Stimulated activated CD8-positive, alpha-beta memory T cell treated with anti-CD3 and anti-CD28 coated beads, Interleukin-7, amount 100 ng/mL, for 24 hours (primary cell): ENCODE results near the gene CCL5.
A peak's percentile ranks its signal among the peaks of the same experiment; 100 is the strongest.
"Not testable (repeated sequence)": the region's sequence is repeated elsewhere in the genome, so short reads cannot be mapped to it uniquely, and the experiment has no call there.

Experiments
- DNase-seq: peaks from one replicate; pipeline ENCODE4 v3.0.0-alpha.2; 2020; ENCODE audit warnings: low read depth

Gene CCL5

DNA sequence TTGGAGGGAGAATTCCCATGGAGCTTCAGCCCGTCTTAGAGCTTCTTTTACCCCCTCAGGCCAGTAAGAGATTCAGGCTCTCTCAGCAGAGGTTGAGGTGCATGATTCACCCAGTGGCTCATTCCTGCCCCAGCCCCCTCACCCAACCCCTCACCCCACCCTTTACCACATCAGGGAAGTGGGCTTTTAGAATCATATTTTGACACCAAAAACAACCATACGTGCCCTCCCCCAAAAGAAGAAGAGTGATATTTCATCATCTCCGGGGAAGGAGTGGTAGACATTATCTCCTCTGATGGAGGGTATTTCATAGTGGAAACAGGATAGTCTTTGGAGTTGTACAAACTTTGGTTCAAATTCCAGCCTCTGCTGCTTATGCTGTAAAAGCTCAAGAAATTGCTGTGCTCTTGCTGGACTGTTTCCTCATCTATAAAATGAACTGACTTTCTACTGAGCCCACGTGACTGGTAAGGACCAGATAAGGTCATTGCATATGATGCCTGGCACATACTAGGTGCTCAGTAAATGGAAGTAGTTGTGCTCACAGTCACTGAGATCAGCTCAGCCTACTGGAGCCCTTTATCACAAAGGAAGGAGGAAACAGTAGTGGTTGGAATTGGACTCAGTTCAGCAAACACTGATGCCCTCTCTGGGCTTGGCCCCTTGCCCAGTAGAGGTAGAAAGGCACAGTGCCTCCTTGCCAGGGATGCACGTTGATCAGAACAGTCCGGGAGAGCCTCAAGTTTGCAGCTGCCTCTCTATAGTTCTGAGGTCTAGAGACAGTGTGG lies 18.3 kb upstream of the CCL5 start:
- DNase-seq = no peak

DNA sequence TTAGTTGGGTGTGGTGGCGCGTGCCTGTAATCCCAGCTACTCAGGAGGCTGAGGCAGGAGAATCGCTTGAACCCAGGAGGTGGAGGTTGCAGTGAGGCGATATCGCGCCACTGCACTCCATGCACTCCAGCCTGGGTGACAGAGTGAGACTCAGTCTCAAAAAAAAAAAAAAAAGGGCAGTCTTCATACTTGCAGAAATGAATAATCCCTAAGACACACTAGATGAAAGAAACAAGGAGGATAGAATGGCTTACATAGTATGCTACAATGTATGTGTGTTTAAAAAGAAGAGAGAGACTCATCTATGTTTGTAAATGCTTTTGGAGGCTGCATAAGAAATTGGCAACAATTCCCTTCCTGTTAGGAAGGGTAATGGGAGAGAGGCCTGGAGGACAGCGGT lies 17.6 kb upstream of the CCL5 start:
- not testable (repeated sequence) for DNase-seq

DNA sequence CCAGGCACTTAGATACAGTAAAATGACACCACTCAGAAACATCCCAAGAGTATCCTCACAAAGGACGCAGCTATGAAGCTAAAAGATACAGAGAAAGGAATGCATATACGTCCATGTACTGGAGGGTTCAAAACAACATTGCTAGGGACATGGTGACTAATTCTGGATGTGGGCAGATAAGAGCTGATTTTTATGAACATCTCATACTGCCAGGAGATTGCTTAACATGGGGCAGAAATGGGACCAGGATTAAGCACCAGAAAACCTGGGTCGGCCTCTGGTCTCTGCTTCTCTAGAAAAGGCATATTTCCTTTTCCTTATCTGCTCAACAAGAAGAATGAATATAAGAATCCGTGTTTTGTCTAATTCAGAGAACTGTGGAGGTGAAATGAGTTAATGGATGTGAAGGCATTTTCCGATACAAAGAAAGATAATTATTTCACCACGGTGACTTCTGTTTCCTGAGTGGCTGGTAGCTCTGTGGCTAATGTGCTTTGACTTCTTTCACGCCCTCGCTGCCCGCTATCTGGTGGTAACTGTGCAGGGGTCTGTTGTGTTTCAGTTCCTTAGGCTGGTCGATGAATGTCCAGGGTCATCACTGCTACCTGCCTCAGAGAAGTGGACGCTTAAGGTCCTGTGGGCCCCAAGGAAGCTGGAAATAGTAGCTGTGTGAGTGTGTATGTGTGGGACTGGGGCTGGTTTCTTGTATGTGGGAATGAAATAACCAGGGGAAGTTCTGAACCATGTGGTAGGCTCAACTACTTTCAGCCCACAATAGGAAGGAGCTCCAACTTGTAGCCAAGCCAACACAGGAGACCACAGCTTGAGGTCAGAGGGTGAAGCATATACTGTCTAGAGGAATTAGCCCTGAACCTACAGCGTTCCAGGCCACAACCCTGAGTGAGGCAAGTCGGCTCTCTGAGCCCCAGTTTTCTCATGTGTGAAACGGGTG lies 15.8 kb upstream of the CCL5 start:
- no peak for DNase-seq

GRCh38 chr17:35894206-35894605 lies 14.0 kb upstream of the CCL5 start:
- DNase-seq = no peak

GRCh38 chr17:35893751-35894150 lies 13.6 kb upstream of the CCL5 start:
- no peak for DNase-seq

- peak; percentile 41 for DNase-seq
Observed at GRCh38 chr17:35892091-35893035, 12.2 kb upstream of the CCL5 start.

DNA sequence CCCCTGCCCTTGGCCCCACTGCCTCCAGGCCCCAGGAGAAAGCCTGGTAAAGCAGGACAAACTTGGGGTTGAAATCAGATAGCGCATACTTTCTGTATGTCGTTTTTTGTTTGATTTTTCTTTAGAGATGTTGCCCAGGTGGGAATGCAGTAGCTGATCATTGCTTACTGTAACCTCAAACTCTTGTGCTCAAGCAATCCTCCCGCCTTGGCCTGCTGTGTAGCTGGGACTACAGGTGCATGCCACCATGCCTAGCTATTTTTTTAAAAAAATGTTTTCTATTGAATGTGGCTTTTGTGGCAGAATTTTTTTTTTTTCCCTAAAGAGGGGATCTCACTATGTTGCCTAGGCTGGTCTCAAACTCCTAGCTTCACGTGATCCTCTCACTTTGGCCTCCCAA lies 11.1 kb upstream of the CCL5 start:
- DNase-seq = no peak

GRCh38 chr17:35890774-35891155 lies 10.6 kb upstream of the CCL5 start:
- no peak for DNase-seq

DNA sequence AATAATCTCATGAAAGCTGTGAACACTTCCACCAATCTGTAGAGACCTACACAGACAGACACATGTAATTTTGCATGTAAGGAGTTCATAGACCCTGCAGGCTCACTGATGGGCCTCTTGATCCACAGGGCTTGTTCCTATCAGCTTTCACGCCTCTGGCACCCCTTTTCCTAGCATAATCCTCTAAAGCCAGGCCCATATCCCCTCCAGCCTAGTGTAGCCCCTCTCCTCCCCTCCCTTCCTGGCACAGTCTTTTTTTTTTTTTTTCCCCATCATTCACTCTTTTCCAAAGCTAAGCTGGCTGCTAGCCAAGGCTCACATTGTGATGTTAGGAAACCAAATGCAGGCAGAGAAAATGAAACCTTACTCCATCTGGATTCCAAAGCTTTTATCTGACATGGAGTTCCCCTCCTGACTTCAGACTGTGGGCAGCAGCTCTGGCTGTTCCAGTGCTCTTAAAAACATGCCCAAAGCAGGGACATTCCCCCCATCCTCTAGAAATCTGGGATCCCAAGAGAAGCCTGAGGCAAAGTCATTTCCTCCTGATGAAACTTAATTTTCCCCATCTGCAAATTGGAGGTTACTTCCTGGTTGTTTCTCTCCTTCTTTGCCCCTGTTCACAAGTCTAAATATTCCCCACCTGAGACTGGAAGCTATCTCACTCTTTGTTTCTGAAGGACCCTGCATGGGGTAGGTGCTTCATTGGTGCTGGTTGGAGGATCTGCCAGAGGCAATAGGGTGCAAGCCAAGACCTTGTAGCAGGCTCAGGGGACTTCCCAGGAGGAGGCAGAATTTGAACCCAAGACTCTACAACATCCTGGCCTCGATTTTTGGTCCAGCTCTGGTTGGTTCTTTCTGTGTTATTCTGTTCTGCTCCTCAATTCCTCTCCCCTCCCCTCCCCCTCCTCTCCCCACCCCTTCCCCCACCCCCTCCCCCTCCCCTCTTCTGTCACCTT lies 9.9 kb upstream of the CCL5 start:
- no peak for DNase-seq

- DNase-seq = no peak
Observed at GRCh38 chr17:35889241-35889640, 9.1 kb upstream of the CCL5 start.

DNA sequence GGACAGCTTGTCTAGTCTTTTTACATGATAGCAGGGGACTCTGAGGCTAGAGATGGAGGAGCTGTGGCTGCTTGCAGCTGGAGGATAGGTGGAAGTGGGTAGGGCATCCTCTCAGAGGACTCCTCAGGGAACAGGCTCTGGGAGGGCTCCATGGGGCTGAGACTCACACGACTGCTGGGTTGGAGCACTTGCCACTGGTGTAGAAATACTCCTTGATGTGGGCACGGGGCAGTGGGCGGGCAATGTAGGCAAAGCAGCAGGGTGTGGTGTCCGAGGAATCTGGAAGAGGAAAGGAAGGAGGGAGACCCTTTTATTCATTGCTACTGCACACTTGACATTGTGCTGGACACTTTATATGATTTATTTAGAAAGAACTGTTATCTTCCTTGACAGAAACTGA lies 1.8 kb downstream of the CCL5 start:
- no peak for DNase-seq

DNA sequence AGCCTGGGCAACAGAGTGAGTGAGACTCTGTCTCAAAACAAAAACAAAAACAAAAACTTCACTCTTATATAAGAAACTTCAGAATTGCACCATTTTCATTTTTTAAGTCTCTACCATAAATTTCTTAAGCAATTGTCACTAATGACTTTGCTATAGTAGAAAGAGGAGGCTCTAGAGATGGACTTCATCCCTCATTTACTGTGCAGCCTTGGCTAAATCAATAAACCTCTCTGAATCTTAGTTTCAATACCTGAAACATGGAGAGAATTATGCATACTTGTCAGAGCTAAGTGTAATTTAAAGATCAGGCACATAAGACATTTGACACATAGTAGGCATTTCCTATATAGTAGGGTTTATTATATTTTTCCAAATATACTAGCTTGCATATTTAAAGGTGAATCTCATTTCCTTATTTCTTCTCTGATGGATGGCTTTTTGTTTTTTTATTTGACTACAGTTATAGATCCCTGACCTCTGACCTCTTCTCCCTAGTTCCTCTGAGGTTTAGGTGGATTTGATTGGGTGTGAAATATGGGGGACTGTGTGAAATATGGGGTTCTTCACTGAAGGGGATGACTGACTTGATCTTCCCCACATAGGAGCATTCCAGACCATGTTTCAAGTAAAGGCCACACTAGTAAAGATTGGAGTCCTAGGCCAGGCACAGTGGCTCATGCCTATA lies 2.7 kb downstream of the CCL5 start:
- DNase-seq = no peak

DNA sequence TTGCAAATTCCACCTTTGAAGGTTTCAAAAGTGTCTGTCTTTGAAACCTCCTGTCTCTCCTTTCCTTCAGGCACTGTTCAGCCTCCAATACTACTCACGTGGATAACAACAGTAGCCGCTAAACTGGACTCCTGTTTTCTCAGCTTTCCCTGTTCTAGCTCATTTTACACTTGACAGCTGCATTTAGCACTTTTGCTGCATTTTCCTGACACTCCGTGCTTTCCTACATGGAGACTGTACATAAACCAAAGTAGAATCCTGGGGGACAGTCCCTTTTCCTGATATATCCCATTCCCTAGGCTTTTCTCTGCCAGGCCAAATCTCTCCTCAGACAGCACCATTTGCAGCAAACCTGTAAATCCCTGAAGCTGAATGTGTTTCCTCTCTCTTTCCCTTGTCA lies 3.6 kb downstream of the CCL5 start:
- DNase-seq = no peak

GRCh38 chr17:35875800-35876139 lies 4.4 kb downstream of the CCL5 start:
- no peak for DNase-seq

DNA sequence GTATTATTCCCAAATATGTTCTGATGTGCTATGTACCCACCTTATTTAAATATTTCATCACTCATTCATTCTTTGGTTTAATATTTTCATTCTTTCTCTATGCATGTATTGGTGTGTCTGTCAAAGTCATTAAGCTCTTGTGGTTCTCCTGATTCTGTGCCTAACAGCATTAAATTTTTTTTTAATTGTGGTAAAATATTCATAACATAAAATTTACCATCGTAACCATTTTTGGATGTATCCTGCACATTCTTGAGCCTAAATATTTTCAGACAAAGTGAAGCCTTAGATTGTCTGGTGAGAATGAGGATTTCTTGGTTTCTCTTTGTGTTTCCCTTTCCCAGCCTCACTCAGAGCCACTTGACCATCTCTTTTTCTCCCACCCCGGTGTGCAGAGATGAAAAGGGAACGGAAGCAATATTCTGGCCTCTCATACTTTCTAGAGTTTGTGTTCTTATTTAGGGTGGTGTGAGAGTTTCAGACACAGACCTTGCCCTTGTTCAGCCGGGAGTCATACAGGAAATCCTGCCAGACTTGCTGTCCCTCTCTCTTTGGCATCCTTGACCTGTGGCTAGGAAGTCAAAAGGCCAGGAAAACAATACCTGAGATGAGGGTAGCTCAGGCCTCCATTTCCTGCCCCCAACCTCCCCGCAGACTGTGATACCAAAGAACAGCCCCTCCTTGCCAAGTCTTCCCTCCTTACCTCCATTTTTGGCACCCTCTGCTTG lies 4.9 kb downstream of the CCL5 start:
- DNase-seq = no peak

GRCh38 chr17:35872196-35872980 lies 7.8 kb downstream of the CCL5 start:
- DNase-seq = no peak

- no peak for DNase-seq
Observed at GRCh38 chr17:35870906-35871819, 9.0 kb downstream of the CCL5 start.

- DNase-seq = no peak
Observed at GRCh38 chr17:35868737-35869136, 11.4 kb downstream of the CCL5 start, which contains the start of gene HEATR9. TSS of gene HEATR9 (minus strand) at chr17:35868891. CDS start at chr17:35868742, 149 bp downstream.
